GM21619 (cell line): ENCODE data around the gene KRT79.

Experiments
- ATAC-seq: cut with Tn5 transposase; IDR thresholded peaks from one replicate; pipeline ENCODE4 v1.9.1; 2021; ENCODE audit not compliant: unreplicated experiment

KRT79 gene

GRCh38 chr12:52836042-52836466 is 1.9 kb upstream of the KRT79 start:
- no peak for ATAC-seq

GRCh38 chr12:52835271-52836041 is 1.3 kb upstream of the KRT79 start:
- ATAC-seq, result no peak

GRCh38 chr12:52834727-52835001 is 553 bp upstream of the KRT79 start:
- ATAC-seq, result no peak

- no peak for ATAC-seq
These were observed 866 bp downstream of the KRT79 start for GRCh38 chr12:52832985-52833905.

GRCh38 chr12:52832451-52832850 is 1.7 kb downstream of the KRT79 start:
- ATAC-seq, result no peak

- no peak for ATAC-seq
These were observed 2.9 kb downstream of the KRT79 start for GRCh38 chr12:52831251-52831650.

GRCh38 chr12:52829986-52830770 is 3.9 kb downstream of the KRT79 start:
- no peak for ATAC-seq

- ATAC-seq, result no peak
These were observed 5.5 kb downstream of the KRT79 start for GRCh38 chr12:52828591-52829021.

GRCh38 chr12:52828156-52828555 is 6.0 kb downstream of the KRT79 start:
- no peak for ATAC-seq

- ATAC-seq, result no peak
These were observed 6.5 kb downstream of the KRT79 start for GRCh38 chr12:52827499-52828090.

GRCh38 chr12:52826611-52827498 is 7.3 kb downstream of the KRT79 start:
- ATAC-seq, result no peak

- ATAC-seq, result no peak
These were observed 8.2 kb downstream of the KRT79 start for GRCh38 chr12:52825961-52826360.

GRCh38 chr12:52824741-52825410 is 9.2 kb downstream of the KRT79 start:
- ATAC-seq, result no peak

GRCh38 chr12:52823761-52824450 is 10.2 kb downstream of the KRT79 start:
- ATAC-seq, result no peak

- ATAC-seq, result no peak
These were observed 11.2 kb downstream of the KRT79 start for GRCh38 chr12:52822771-52823510.

- ATAC-seq, result no peak
These were observed 12.1 kb downstream of the KRT79 start for GRCh38 chr12:52821826-52822660.

- no peak for ATAC-seq
These were observed 12.9 kb downstream of the KRT79 start for GRCh38 chr12:52821071-52821730.
